Muscle of leg (tissue), 11 donors: ENCODE data around the gene HSPB6. TPM values are rescaled to one million over a fixed set of nuclear protein-coding genes. Genes with fewer than 3 reads are reported as not detected.
A peak's percentile ranks its signal among the peaks of the same experiment; 100 is the strongest.
"Not testable (repeated sequence)": the region's sequence is repeated elsewhere in the genome, so short reads cannot be mapped to it uniquely, and the experiment has no call there.

ENCODE experiments used
- DNase-seq: peaks from one replicate; pipeline ENCODE4 v3.0.0; 2013
- H3K27ac ChIP-seq: one replicate; pipeline ENCODE4 v1.5.1; 2013; ENCODE audit warnings: mild to moderate bottlenecking, low read length, control low read depth
- H3K27me3 ChIP-seq: one replicate; pipeline ENCODE4 v1.6.1; 2013; ENCODE audit warnings: low read length; ENCODE audit not compliant: control insufficient read depth, insufficient read depth
- H3K36me3 ChIP-seq: one replicate; pipeline ENCODE4 v1.6.1; 2013; ENCODE audit warnings: low read length; ENCODE audit not compliant: control insufficient read depth, insufficient read depth
- H3K4me1 ChIP-seq: one replicate; pipeline ENCODE4 v1.6.1; 2013; ENCODE audit warnings: low read length; ENCODE audit not compliant: control insufficient read depth, insufficient read depth
- H3K4me3 ChIP-seq: one replicate; pipeline ENCODE4 v1.5.1; 2013; ENCODE audit warnings: low read length, control low read depth
- H3K9me3 ChIP-seq: replicated peaks from 2 replicates; pipeline ENCODE4 v1.6.1; 2013; ENCODE audit warnings: low read depth, low read length; ENCODE audit not compliant: control insufficient read depth
- WGBS: methylation state at CpG from one replicate; pipeline ENCODE4 v1.1.5; 2013; ENCODE audit warnings: missing lambda C conversion rate; ENCODE audit not compliant: insufficient coverage; 5-methylcytosine and 5-hydroxymethylcytosine counted together
- polyA plus RNA-seq, 8 donors: library from polyadenylated mRNA; unstranded; fragments of 120-200 nt; gene quantifications; one replicate each; pipeline versions ENCODE4 v1.2.1 to v1.2.3, GENCODE V29; 2013; ENCODE audit warnings: inconsistent platforms in 1 of 8, low replicate concordance in 1 of 8; ENCODE audit not compliant: insufficient read length in 8 of 8, insufficient read depth in 1 of 8
- total RNA-seq: library from RNA; stranded (reverse); fragments of 120-200 nt; gene quantifications from one replicate; pipeline ENCODE4 v1.2.4, GENCODE V29; 2013

HSPB6 gene
- total and polyA plus RNA-seq, 9 donors: 46.7 to 741 (median 466) TPM

- no peaks in the 10 kb centered on the region for H3K9me3 ChIP-seq
- no peaks in the 10 kb centered on the region for H3K27me3 ChIP-seq
- no peak for DNase-seq
- 87% methylated on average over 8 of the region's 8 CpGs for WGBS
- H3K4me1 ChIP-seq: peaks cover 21% of the 10 kb centered on the region
- no peak overlapping the region for H3K4me3 ChIP-seq
- no peak overlapping the region for H3K27ac ChIP-seq
- peaks cover 43% of the 10 kb centered on the region for H3K36me3 ChIP-seq
Measured at GRCh38 chr19:35779033-35779432, 22.2 kb upstream of the HSPB6 start.

- Histone ChIP-seq H3K9me3 (no peaks in the 10 kb centered on the region), H3K36me3 (peaks cover 42% of the 10 kb centered on the region), H3K4me3 (no peak overlapping the region), H3K27ac (no peak overlapping the region), H3K4me1 (peaks cover 21% of the 10 kb centered on the region), H3K27me3 (no peaks in the 10 kb centered on the region)
- DNase-seq: no peak
- 93% methylated on average over 4 of the region's 7 CpGs for WGBS
Measured at GRCh38 chr19:35777961-35778360, 21.1 kb upstream of the HSPB6 start.

DNA sequence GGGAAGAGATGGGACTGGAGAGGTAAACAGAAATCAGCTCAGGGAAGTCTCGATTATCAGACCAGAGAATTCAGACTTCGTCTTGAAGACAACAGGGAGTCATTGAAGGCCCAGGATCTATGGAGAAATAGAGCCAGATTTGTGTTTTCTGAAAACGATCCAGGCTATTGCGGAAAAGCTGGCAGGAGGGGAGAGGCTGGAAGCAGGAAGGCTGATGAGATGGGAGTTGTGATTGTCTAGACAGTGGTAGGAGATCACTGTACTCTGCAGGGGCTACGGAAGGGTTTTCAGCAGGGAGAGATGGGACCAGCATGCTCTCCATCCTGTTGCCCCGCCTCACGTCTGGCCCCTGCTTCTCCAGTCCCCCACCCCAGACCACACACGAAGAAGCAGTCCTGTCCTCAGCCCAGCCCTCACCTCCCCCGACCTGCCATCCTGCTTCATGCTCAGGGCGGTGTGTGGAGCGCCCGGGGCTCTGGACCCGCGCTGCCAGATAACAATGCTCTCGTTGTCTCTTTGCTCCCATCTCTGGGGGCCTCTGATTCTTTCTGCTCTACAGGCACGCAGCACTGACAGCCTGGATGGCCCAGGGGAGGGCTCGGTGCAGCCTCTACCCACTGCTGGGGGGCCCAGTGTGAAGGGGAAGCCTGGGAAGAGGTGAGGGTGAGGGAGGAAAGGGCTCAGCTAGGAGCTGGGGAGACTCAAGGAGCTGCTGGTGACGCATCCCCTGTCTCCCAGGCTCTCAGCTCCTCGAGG, 20.4 kb upstream of the HSPB6 start:
- Histone ChIP-seq H3K4me3 (no peak overlapping the region), H3K4me1 (peaks cover 21% of the 10 kb centered on the region), H3K36me3 (peaks cover 36% of the 10 kb centered on the region), H3K27ac (no peak overlapping the region), H3K9me3 (no peaks in the 10 kb centered on the region), H3K27me3 (no peaks in the 10 kb centered on the region)
- 26% methylated on average over 12 of the region's 19 CpGs for WGBS
- DNase-seq: peak; percentile 46

- peaks cover 26% of the 10 kb centered on the region for H3K36me3 ChIP-seq
- WGBS: 16% methylated on average over 8 of the region's 13 CpGs
- no peaks in the 10 kb centered on the region for H3K9me3 ChIP-seq
- peaks cover 21% of the 10 kb centered on the region for H3K4me1 ChIP-seq
- H3K4me3 ChIP-seq: peak overlapping the region; percentile 72
- H3K27ac ChIP-seq: no peak overlapping the region
- peak; percentile 33 for DNase-seq
- H3K27me3 ChIP-seq: no peaks in the 10 kb centered on the region
Measured at GRCh38 chr19:35776102-35776788, 19.4 kb upstream of the HSPB6 start.

DNA sequence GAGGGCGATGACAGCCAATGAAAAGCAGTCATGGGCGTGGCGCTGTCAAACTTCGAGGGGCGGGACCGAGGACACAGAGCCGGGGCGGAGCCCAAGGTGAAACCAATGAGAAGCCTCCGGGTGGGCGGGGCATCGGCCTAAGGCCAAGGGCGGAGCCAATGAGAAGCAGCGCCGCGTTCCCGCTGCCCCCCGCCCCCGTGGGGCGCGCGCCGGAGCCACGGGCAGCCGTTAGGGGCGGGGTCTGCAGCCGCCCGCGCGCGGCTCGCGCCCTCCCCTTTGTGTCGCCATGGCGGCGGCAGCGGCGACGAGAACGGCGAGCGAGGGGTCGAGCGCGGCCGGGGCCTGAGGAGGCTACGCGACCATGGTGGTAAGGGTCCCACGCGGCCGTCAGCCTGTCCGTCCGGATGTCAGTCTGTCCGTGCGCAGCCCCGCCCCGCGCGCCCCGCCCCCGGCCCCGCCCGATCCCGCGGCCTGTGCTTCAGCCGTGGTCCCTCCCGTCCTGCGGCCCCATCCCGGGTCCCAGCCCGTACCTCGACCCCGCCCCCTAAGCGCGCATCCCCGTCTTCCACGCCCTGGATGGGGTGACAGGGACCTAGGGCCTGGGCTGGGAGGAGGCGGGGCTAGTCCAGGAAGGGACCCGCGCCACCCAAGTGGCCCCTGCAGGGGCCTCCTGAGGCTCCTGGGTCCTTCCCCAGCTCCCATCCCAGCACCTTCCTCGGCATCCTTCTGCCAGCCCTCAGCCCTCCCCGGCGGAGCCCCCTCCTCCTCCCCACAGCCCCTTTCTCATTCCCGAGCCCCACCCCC, 18.7 kb upstream of the HSPB6 start, which contains the start of gene ARHGAP33:
Gene ARHGAP33 (plus strand): TSS at position 267 of the 804 bp plus-strand sequence. CDS start 95 bp downstream, at position 362.
- Histone ChIP-seq H3K27me3 (no peaks in the 10 kb centered on the region), H3K4me3 (peak within 1 kb of the TSS; percentile 72), H3K9me3 (no peaks in the 10 kb centered on the region), H3K4me1 (peaks cover 21% of the 10 kb centered on the region), H3K36me3 (peaks cover 21% of the 10 kb centered on the region), H3K27ac (no peak within 1 kb of the TSS)
- under 1% methylated on average over 76 of the region's 82 CpGs for WGBS
- peak; percentile 99 for DNase-seq

DNA sequence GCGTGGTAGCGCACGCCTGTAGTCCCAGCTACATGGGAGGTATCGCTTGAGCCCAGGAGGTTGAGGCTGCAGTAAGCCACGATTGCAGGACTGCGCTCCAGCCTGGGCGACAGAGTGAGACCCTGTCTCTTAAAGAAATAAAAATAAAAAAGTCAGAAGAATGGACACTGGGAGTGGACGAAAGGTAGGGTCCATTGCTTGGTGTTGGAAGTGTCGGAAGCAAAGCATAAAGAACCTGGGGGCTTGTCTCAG, 18.1 kb upstream of the HSPB6 start:
- peaks cover 18% of the 10 kb centered on the region for H3K36me3 ChIP-seq
- 31% methylated on average over 9 of the region's 9 CpGs for WGBS

DNA sequence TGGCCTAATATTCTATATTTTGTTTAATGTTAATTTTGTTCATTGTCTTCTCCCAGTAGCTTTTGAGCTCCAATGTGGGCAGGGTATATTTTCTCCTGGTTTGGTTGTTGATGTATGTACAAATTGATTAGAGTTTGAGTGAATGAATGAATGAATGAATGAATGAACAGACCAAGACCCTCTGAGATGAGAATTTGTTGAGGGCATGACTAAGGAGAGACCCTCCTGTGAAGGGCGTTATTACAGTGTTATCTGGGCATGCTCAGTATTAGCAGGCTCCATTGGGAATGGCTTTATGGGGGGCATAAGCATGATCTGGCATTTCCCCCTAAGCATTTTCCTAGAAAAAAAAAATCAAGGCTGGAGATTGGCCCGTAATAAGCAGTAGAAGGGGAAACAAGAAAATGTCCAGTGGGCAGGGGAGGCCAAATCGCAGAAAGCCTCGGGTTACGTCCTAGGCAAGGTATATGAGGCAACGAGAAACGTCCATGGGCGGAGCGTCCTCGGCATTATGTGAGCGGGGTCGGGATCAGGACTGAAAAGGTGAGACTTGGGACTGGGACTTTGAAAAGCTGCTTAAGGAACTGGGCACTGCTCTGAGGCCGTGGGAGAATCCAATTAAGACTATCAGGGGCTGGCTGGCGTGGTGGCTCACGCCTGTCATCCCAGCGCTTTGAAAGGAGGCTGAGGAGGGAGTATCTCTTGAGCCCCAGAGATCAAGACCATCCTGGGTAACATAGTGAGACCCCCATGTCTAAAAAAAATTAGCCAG, 17.6 kb upstream of the HSPB6 start:
- Histone ChIP-seq H3K4me1 (peaks cover 21% of the 10 kb centered on the region), H3K27ac (no peak overlapping the region), H3K36me3 (peaks cover 15% of the 10 kb centered on the region), H3K4me3 (peak overlapping the region; percentile 24), H3K9me3 (no peaks in the 10 kb centered on the region), H3K27me3 (no peaks in the 10 kb centered on the region)
- DNase-seq: no peak
- WGBS: 58% methylated on average over 15 of the region's 16 CpGs

More for the DNA sequence above, 18.1 kb upstream of the HSPB6 start:
- DNase-seq: no peak
- peaks cover 21% of the 10 kb centered on the region for H3K4me1 ChIP-seq
- no peaks in the 10 kb centered on the region for H3K27me3 ChIP-seq
- no peak overlapping the region for H3K27ac ChIP-seq
- peak overlapping the region; percentile 24 for H3K4me3 ChIP-seq
- no peaks in the 10 kb centered on the region for H3K9me3 ChIP-seq

GRCh38 chr19:35773020-35773806, 16.4 kb upstream of the HSPB6 start:
- peaks cover 18% of the 10 kb centered on the region for H3K36me3 ChIP-seq
- no peak for DNase-seq
- 79% methylated on average over 4 of the region's 9 CpGs for WGBS

DNA sequence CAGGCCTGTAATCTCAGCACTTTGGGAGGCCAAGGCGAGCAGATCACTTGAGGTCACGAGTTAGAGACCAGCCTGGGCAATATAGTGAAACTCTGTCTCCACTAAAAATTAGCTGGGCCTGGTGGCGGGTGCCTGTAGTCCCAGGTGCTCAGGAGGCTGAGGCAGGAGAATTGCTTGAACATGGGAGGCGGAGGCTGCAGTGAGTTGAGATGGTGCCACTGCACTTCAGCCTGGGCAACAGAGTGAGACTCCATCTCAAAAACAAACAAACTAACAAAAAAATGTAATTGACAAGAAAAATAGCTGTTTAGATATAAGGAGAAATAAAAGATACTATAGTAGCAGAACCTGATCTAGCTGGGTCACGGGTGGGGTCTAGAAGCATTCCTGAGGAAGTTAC, 15.5 kb upstream of the HSPB6 start:
- Histone ChIP-seq H3K4me1 (peaks cover 29% of the 10 kb centered on the region), H3K36me3 (peaks cover 11% of the 10 kb centered on the region)
- 92% methylated on average over 2 of the region's 5 CpGs for WGBS
- DNase-seq, H3K4me3 ChIP-seq, H3K27me3 ChIP-seq, H3K27ac ChIP-seq, H3K9me3 ChIP-seq: not testable (repeated sequence)

More at GRCh38 chr19:35773020-35773806, 16.4 kb upstream of the HSPB6 start:
- Histone ChIP-seq H3K9me3 (no peaks in the 10 kb centered on the region), H3K4me1 (peaks cover 22% of the 10 kb centered on the region), H3K4me3 (no peak overlapping the region), H3K27ac (no peak overlapping the region), H3K27me3 (no peaks in the 10 kb centered on the region)
